Colonic mucosa (tissue), 4 donors: ENCODE results near the gene NRG3. TPM values are rescaled to one million over a fixed set of nuclear protein-coding genes. Genes with fewer than 3 reads are reported as not detected.

Experiments
- DNase-seq: peaks from one replicate; pipeline ENCODE4 v3.0.0-alpha.2; 2020
- H3K27ac ChIP-seq: fragments of 200-600 bp; one replicate; pipeline ENCODE4 v1.8.0; 2021
- H3K27me3 ChIP-seq: fragments of 200-600 bp; one replicate; pipeline ENCODE4 v1.8.0; 2021
- H3K36me3 ChIP-seq: fragments of 200-600 bp; one replicate; pipeline ENCODE4 v1.8.0; 2021
- H3K4me1 ChIP-seq: fragments of 200-600 bp; one replicate; pipeline ENCODE4 v1.8.0; 2021; ENCODE audit warnings: mild to moderate bottlenecking
- H3K4me3 ChIP-seq: fragments of 200-600 bp; one replicate; pipeline ENCODE4 v1.8.0; 2021
- H3K9ac ChIP-seq, 2 donors: one replicate each; pipeline ENCODE4 v1.7.0; 2013; ENCODE audit warnings: control low read depth in 2 of 2, low read depth in 2 of 2, low read length in 2 of 2
- H3K9me3 ChIP-seq: fragments of 200-600 bp; one replicate; pipeline ENCODE4 v1.8.0; 2021
- CTCF ChIP-seq: fragments of 200-600 bp; IDR thresholded peaks from one replicate; pipeline ENCODE4 v1.8.0; 2022; ENCODE audit warnings: antibody characterized with exemption, mild to moderate bottlenecking
- intact Hi-C: fragments of 100-400 bp; cut with DNase I; formaldehyde crosslinking; loops from one replicate; pipeline ENCODE4 v1.14.1; 2022
- total RNA-seq, 2 donors: library from RNA; stranded (reverse); fragmentation: NEBNext Ultra II Directional in 1 of 2; extraction: Animal tissue kit (Norgen Biotek cat#: 25700) in 1 of 2; gene quantifications; one replicate each; pipeline ENCODE4 v1.2.1, GENCODE V29; 2021
- donor health status: healthy.
- donor health status: DM: no; HTN: no; CAD: no.
- donor health status: DM: no; HTN: no; CAD: no.

NRG3 gene
- total RNA-seq, 2 donors from 2014 or later, result 0.24 TPM; not detected in 1

GRCh38 chr10:82918022-82918421 lies 1043.0 kb downstream of the NRG3 start:
- H3K27ac ChIP-seq, result no peak overlapping the region
- no peak for TF ChIP-seq CTCF
- H3K36me3 ChIP-seq, result no peaks in the 10 kb centered on the region
- H3K4me1 ChIP-seq, result no peaks in the 10 kb centered on the region
- no peak overlapping the region for H3K4me3 ChIP-seq
- H3K9ac ChIP-seq, result no peak overlapping the region
- intact Hi-C loops, result no loop called here
- DNase-seq, result no peak
- H3K9me3 ChIP-seq, result no peaks in the 10 kb centered on the region
- H3K27me3 ChIP-seq, result no peaks in the 10 kb centered on the region

- Histone ChIP-seq H3K4me3 (no peak overlapping the region), H3K4me1 (no peaks in the 10 kb centered on the region), H3K9ac (no peak overlapping the region), H3K36me3 (no peaks in the 10 kb centered on the region), H3K27me3 (no peaks in the 10 kb centered on the region), H3K9me3 (no peaks in the 10 kb centered on the region), H3K27ac (no peak overlapping the region)
- TF ChIP-seq CTCF, result no peak
- no peak for DNase-seq
- intact Hi-C loops, result no loop called here
These were observed 1047.1 kb downstream of the NRG3 start for GRCh38 chr10:82922046-82922445.

GRCh38 chr10:82922755-82923154 lies 1047.8 kb downstream of the NRG3 start:
- Histone ChIP-seq H3K36me3 (no peaks in the 10 kb centered on the region), H3K4me3 (no peak overlapping the region), H3K9me3 (no peaks in the 10 kb centered on the region), H3K4me1 (no peaks in the 10 kb centered on the region), H3K27ac (no peak overlapping the region), H3K27me3 (no peaks in the 10 kb centered on the region), H3K9ac (no peak overlapping the region)
- no peak for DNase-seq
- intact Hi-C loops, result no loop called here
- TF ChIP-seq CTCF, result no peak

GRCh38 chr10:82924711-82925110 lies 1049.7 kb downstream of the NRG3 start:
- Histone ChIP-seq H3K27ac (no peak overlapping the region), H3K27me3 (no peaks in the 10 kb centered on the region), H3K4me1 (no peaks in the 10 kb centered on the region), H3K9ac (no peak overlapping the region), H3K9me3 (no peaks in the 10 kb centered on the region), H3K4me3 (no peak overlapping the region), H3K36me3 (no peaks in the 10 kb centered on the region)
- no peak for TF ChIP-seq CTCF
- intact Hi-C loops, result no loop called here
- no peak for DNase-seq

- DNase-seq, result no peak
- Histone ChIP-seq H3K36me3 (no peaks in the 10 kb centered on the region), H3K4me1 (no peaks in the 10 kb centered on the region), H3K27me3 (no peaks in the 10 kb centered on the region), H3K9ac (no peak overlapping the region), H3K9me3 (no peaks in the 10 kb centered on the region), H3K27ac (no peak overlapping the region), H3K4me3 (no peak overlapping the region)
- TF ChIP-seq CTCF, result no peak
- intact Hi-C loops, result no loop called here
These were observed 1050.6 kb downstream of the NRG3 start for GRCh38 chr10:82925547-82925946.

- no peaks in the 10 kb centered on the region for H3K36me3 ChIP-seq
- intact Hi-C loops, result no loop called here
- H3K9ac ChIP-seq, result no peak overlapping the region
- H3K9me3 ChIP-seq, result no peaks in the 10 kb centered on the region
- no peaks in the 10 kb centered on the region for H3K4me1 ChIP-seq
- H3K4me3 ChIP-seq, result no peak overlapping the region
- no peaks in the 10 kb centered on the region for H3K27me3 ChIP-seq
- DNase-seq, result no peak
- no peak overlapping the region for H3K27ac ChIP-seq
- TF ChIP-seq CTCF, result no peak
These were observed 1057.5 kb downstream of the NRG3 start for GRCh38 chr10:82932451-82932850.
